ENCODE results near the gene PDRG1.

PDRG1 gene

DNA sequence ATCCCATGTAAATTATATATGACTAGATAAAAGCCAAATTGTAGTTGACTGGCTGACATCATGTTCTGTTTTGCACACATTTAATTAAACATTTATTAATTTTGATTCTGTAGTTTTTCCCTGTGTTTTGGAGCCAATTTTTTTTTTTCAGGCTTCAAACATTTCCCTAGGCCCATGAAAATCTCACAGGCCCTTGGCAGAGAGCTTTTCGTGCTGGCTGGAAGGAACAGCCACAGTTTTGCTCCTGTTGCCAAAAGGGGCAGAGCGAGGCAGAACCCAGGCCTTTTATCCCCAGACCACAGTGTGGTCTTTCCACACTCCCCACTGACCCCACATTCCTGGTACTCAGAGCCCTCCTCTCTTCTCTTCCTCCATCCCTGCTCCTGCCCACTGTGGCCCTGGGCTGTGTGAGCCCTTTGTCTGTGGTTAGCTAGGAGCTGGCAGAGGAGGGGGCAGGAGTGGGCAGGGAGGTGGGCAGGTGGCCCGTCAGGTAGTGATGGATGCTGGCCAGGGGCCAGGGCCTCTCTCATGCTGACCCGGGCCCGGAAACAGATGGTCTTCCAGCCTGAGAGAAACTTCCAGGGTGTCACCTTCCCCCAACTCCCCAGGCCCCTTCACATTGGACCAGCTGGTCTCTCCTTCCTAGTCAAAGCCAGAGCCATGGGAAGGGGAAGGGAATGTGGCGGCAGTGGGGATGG, 38.9 kb upstream of the PDRG1 start:
- DNase-seq: no peak

DNA sequence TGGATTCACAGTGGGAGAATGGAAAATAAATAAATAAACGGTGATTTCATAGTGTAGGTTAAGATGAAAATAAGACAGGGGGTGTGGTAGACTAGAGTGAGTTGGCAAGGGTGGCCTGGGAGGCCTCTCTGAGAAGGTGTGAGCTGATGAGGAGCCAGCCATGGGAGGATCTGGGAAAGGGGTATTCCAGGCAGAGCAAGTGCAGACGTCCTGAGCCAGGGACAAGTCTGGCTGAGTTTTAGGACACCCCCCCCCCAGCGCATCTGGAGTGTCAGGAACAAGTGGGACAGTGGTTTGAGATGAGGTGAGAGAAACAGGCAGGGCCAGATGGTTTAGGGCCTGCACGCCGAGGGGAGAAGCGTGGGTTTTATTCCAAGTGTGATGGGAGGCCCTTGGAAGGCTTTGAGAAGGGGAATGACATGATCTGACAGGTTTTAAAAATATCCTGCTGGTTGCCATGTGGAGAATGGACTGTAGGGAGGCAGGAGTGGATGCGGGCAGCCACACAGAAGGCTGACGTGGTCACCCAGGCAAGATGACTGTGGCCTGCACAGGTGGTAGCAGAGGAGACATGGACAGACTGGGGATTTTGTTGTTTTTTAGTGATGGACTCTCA, 37.3 kb upstream of the PDRG1 start:
- Histone ChIP-seq H3K27ac (no peak overlapping the region), H3K27me3 (peaks cover 0 to 15% of the 10 kb centered on the region in 2 donors), H3K4me3 (no peak overlapping the region), H3K4me1 (no peaks in the 10 kb centered on the region), H3K9me3 (no peaks in the 10 kb centered on the region), H3K36me3 (no peaks in the 10 kb centered on the region)
- no peak for DNase-seq
- TF ChIP-seq, protein P1, sequence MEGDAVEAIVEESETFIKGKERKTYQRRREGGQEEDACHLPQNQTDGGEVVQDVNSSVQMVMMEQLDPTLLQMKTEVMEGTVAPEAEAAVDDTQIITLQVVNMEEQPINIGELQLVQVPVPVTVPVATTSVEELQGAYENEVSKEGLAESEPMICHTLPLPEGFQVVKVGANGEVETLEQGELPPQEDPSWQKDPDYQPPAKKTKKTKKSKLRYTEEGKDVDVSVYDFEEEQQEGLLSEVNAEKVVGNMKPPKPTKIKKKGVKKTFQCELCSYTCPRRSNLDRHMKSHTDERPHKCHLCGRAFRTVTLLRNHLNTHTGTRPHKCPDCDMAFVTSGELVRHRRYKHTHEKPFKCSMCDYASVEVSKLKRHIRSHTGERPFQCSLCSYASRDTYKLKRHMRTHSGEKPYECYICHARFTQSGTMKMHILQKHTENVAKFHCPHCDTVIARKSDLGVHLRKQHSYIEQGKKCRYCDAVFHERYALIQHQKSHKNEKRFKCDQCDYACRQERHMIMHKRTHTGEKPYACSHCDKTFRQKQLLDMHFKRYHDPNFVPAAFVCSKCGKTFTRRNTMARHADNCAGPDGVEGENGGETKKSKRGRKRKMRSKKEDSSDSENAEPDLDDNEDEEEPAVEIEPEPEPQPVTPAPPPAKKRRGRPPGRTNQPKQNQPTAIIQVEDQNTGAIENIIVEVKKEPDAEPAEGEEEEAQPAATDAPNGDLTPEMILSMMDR (IDR thresholded peaks at IDR 0.05): no peak
- intact Hi-C loops (cut with DNase I; ENCODE audit: low total_unique reads): no loop called here

More for the DNA sequence above, 38.9 kb upstream of the PDRG1 start:
- Histone ChIP-seq H3K9me3 (no peaks in the 10 kb centered on the region), H3K4me3 (no peak overlapping the region), H3K4me1 (peaks cover 0 to 5% (median 0%) of the 10 kb centered on the region in 4 donors), H3K27me3 (peaks cover 0 to 29% of the 10 kb centered on the region in 2 donors), H3K27ac (no peak overlapping the region), H3K36me3 (no peaks in the 10 kb centered on the region)
- intact Hi-C loops (cut with DNase I; ENCODE audit: low total_unique reads): no loop called here
- TF ChIP-seq, protein P1 (IDR thresholded peaks at IDR 0.05): no peak

DNA sequence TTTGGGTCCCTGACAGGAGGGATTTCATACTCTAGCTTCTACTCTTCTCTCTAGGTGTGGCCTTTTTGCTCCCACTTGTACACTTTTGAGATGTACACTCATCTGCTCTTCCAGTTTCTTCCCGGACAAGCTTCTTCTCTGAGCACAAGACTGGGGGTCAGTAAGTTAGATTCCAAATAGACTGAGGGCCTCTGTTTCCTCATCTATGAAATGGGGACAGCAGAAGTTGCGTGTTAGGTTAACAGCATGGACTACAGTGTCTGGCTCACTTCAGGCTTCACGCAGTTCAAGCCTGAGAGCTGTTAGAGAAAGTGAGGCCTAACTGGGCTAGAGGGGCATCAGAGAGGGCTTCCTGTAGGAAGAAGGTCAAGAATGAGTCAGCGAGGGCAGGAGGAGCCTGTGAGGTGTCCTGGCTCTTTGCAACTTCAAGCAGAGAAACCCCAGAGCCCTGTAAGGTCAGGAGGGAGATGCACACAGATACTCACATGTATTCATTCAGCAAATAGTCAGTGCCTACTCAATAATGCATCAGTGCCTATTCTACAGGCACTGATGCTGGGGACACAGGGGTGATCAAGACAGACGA, 36.7 kb upstream of the PDRG1 start:
- H3K36me3 ChIP-seq: no peaks in the 10 kb centered on the region
- H3K9me3 ChIP-seq: no peaks in the 10 kb centered on the region
- no peak for DNase-seq
- peaks cover 0 to 9% of the 10 kb centered on the region in 2 donors for H3K27me3 ChIP-seq
- no peaks in the 10 kb centered on the region for H3K4me1 ChIP-seq
- no peak overlapping the region for H3K27ac ChIP-seq
- no peak overlapping the region for H3K4me3 ChIP-seq
- intact Hi-C loops (cut with DNase I; ENCODE audit: low total_unique reads): no loop called here
- TF ChIP-seq, protein P1 (IDR thresholded peaks at IDR 0.05): no peak

DNA sequence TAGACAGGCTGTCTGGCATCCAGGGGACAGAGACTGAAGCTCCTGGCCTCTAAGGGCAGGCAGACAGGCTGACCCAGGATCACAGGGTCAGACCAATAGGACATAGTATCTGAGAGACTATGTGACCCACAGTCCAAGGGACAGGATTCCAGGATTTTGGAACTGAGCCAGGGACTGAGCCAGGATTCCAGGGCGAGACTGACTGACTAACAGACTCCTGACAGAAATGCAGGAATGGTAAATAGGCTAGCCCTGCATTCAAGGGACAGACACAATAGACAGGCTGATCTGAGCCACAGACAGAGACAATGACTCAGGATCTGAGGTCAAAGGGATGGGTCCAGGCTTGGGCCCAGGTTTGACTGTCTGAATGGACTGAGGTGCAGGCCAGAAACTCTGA, 35.9 kb upstream of the PDRG1 start:
- Histone ChIP-seq H3K27me3 (peaks cover 0 to 3% of the 10 kb centered on the region in 2 donors), H3K36me3 (no peaks in the 10 kb centered on the region), H3K27ac (no peak overlapping the region), H3K4me1 (no peaks in the 10 kb centered on the region), H3K9me3 (no peaks in the 10 kb centered on the region), H3K4me3 (no peak overlapping the region)
- TF ChIP-seq, protein P1 (IDR thresholded peaks at IDR 0.05): no peak
- DNase-seq: no peak
- intact Hi-C loops (cut with DNase I; ENCODE audit: low total_unique reads): no loop called here

DNA sequence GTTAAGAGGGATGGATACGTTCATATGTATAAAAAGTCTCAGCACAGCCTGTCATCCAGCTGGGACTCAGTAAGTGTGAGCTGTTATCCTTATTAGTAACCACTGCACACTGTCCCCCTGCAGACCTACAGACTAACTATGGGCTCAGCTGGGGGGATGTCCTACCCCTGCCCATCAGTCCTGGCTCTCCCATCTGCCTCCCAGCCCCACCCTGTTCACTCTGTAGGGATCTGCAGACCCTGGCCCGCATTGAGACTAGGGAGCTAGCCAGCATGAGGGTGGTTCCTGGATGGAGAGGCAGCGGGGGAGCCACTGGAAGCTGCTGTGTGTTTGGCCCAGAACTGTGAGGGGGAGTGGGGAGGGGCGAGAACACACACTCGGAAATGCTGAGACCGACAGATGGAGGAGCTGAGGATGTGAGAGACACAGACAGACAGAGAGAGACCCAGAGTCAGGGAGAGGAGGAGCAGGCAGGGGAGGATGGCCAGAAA, 33.2 kb upstream of the PDRG1 start:
- Histone ChIP-seq H3K27me3 (peaks cover 0 to 16% of the 10 kb centered on the region in 2 donors), H3K9me3 (no peaks in the 10 kb centered on the region), H3K4me3 (no peak overlapping the region), H3K27ac (no peak overlapping the region), H3K36me3 (no peaks in the 10 kb centered on the region), H3K4me1 (no peaks in the 10 kb centered on the region)
- TF ChIP-seq, protein P1 (IDR thresholded peaks at IDR 0.05): no peak
- no peak for DNase-seq
- intact Hi-C loops (cut with DNase I; ENCODE audit: low total_unique reads): no loop called here

Measured in tibial artery (tissue), 4 donors.